Stimulated activated CD4-positive, alpha-beta T cell treated with anti-CD3 and anti-CD28 coated beads, Interleukin-2, amount 100 ng/mL, for 48 hours (primary cell): Measurements from ENCODE around the gene RPUSD1.

ENCODE experiments used
- DNase-seq, 2 donors: peaks; one replicate each; pipeline ENCODE4 v3.0.0-alpha.2; 2020

RPUSD1 gene

DNA sequence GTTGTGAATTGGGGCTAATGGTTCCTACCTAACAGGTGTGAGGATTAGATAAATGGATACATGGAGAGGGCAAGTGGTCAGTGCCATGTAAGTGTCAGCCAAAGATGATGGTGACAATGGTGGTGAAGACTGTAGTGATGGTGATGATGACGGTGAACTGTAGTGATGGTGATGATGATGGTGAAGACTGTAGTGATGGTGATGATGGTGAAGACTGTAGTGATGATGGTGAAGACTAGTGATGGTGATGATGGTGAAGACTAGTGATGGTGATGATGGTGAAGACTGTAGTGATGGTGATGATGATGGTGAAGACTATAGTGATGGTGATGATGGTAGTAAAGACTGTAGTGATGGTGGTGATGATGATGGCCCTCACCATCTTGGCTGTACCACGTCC lies 30.4 kb upstream of the RPUSD1 start:
- no peak for DNase-seq

DNA sequence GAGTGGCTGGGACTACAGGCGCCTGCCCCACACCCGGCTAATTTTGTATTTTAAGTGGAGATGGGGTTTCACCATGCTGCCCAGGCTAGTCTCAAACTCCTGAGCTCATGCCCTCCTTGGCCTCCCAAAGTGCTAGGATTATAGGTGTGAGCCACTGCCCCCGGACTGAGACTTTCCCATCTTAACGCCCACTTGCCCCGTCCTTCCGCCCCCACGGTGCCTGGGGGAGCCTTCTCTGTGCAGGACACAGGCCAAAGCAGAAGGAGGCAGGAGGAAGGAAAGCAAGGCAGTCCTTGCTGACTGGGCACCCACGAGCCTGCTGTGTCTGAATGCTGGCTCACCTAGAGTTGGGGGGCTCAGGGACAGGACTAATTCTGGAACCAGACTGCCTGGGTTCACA lies 30.0 kb upstream of the RPUSD1 start:
- no peak for DNase-seq

DNA sequence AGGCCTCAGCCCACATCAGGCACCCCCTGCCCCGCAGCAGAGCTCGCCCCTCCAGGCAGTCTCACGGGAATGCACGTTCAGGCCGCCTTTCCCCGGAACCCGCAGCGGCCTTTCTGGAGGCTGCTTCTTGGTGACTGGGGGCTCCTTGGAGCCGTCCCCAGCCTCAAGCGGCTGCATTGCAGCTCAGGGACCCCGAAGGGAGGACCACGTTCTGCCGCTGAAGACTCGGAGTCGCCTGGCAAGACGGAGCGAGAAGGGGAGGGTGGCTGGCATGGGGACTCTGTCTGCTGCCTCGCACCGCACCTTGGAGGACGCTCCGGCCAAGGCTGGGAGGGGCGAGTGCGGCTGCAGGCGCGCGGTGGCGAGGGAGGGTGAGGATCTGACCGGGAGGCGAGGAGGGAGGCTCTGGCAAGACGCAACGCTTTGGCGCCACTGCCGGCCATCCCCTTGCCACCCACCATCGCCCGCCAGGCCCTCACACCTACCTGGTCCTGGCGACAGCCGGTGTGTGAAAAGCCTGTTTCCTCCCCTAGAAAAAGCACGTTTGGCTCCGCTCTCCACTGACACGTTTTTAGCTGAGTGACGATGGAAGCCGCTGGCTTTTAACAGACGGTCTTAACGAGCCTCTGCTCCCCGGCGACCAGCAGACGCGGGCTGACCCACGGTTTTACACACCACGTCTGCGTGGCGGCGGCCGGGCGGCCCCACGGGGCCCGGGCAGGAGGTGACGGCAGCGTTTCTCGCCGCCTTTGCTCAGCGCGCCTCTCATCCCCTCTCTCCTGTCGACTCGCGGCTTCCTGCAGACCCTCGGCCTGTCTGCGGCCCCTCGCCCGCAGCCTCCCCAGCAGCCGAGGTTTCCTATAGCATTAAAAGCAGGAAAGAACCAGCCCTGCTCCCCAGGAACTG lies 29.1 kb upstream of the RPUSD1 start:
- DNase-seq: no peak

DNA sequence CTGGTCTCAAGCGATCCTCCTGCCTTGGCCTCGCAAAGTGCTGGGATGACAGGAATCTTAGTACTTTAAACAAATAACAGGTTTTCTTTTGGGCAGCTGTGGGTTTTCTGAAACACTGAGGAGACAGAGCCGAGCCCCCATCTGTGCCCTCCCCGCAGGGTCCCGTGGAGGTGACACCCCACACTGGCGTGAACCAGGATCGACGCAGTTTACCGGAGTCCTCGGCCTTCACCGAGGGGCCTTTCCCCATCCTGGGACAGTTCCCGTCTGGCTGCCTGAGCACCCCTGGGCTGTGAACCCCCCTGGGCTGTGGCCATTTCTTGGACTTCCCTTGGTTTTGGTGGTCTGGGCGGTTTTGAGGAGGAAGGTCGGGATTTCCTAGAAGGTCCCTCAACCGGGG lies 27.7 kb upstream of the RPUSD1 start:
- no peak for DNase-seq

DNA sequence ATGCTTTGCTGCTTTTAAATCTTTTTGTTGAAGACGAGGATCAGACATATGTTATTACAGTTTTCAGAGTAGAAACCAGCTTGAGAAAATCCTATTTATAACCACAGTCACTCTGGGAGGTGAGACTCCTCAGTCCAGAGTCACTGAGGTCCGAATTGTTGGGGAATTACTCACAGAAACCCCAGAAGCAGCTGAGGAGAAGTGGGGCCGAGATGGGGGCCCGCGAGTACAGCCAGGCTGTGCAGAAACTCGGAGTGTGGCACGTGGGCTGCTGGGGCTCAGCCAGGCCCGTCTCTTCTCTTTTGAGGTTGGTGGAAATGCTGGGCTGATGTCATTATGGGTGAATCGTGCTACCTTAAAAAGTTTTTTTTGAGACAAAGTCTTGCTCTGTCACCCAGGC lies 26.8 kb upstream of the RPUSD1 start:
- DNase-seq: no peak

DNA sequence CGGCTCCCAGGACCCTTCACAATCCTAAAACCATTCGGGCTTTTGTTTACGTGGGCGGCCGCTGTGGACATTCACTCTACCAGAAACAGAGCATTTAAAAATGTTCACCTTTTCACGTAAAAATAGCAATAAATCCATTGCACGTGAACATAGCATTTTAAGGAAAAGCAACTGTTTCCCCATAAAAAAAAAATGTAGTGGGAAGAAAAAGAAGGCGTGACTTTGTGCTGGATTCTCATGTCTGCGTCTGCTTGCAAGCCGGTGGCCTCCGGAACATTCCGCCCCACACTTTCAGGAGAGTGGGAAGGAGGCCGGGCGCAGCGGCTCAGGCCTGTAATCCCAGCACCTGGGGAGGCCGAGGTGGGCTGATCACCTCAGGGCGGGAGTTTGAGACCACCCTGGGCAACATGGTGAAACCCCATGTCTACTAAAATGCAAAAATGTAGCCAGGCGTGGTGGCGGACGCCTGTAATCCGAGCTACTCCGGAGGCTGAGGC lies 25.8 kb upstream of the RPUSD1 start:
- DNase-seq: no peak

DNA sequence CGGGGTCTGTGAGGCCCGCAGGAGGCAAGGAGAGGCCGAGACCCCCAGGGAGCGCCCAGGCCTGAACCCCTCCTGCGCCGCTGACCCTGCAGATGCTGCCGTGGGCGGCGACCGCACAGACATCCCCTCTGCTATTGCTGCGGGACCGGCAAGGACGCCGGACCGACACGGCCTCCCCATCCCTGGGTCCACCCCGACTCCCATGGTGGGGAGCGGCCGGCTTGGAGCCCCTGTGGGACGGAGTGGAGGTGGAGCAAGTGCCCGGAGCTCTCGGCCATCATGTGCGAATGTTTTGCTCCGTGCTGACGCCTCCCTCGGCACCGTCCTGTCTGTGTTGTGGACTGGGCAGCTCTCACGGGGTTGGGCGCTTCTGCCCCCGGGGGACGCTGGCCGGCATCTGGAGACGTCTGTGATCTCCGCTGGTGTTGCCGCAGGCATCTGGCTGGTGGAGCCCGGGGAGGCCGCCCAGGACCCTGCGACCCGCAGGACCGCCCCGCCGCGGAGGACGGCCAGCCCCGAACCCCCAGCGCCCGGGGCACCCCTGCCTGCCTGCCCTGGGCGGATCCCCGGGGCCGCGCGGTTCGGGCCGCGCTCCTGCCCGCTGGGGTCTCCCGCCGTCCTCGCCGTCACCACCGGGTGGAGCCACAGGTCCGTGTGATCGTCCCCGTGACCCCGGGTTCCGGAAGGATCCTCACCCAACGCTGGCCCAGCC lies 25.2 kb upstream of the RPUSD1 start:
- peak; percentile 54 to 63 for DNase-seq

DNA sequence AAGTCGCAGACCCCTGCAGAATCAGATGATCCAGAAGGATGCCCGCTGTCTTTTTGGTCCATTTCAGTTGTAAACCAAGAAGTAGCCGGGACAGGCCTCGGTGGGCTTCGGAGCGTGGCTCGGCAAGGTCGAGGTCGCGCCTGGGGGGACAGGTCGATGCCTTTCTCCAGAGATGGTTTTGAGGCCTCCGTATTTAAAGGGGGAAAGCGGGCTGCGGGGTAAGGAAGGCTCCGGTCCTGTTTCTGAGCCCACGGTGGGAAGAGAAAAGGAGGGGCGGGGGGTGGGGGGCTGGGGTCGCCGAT lies 19.9 kb upstream of the RPUSD1 start:
- DNase-seq: no peak

DNA sequence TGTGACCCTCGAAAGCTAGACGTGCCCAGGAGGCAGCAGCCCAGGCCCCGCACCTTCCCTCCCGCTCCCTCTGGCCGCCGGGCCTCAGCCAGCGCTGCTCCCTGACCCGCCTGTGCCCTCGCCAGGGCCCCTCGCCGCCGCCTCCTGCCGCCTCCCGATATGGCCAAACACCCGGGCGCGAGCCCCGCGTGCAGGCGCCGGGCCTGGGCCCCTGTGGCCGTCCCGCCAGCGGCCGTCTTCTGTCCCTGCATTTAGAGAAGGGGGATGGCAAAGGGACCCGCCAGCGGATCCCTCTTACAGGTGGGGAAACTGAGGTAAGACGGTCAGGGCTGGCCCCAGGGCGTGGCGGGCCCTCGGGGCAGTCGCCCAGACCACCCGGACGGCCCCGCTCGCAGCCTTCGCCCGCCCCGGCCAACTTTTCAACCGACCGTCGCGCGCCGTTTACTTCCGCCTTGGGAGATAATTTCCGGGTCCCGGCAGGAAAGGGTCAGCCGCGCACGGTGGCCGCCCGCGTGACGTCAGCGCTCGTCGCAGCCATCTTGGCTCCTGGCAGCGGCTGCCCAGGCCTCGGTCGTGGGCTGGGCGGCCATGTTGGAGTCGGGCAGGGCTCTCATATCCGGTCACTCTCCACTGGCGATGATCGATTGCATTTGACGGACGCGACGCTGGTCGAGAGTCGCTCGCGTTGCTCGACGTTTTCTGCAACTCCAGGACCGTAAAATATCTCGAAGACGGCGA lies 19.3 kb upstream of the RPUSD1 start:
- peak; percentile 78 to 89 for DNase-seq

DNA sequence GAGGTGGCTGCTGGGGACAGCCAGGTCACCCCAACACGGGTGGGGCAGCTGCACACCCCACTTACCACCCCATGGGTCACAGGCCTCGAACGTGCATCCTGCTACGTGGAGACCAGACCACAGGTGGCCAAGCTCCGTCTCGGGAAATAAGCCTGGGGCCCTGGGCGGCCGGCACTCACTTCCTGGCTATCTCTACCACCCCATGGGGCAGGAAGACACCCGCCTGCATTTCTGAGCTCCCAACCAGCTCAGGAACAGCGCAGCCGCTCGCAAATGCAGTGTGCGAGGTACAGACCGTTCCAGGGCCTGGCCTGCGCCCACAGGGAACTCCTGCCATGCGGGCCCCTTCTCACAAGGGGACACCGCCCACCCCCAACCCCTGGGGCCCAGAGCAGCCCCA lies 17.3 kb upstream of the RPUSD1 start:
- DNase-seq: no peak

DNA sequence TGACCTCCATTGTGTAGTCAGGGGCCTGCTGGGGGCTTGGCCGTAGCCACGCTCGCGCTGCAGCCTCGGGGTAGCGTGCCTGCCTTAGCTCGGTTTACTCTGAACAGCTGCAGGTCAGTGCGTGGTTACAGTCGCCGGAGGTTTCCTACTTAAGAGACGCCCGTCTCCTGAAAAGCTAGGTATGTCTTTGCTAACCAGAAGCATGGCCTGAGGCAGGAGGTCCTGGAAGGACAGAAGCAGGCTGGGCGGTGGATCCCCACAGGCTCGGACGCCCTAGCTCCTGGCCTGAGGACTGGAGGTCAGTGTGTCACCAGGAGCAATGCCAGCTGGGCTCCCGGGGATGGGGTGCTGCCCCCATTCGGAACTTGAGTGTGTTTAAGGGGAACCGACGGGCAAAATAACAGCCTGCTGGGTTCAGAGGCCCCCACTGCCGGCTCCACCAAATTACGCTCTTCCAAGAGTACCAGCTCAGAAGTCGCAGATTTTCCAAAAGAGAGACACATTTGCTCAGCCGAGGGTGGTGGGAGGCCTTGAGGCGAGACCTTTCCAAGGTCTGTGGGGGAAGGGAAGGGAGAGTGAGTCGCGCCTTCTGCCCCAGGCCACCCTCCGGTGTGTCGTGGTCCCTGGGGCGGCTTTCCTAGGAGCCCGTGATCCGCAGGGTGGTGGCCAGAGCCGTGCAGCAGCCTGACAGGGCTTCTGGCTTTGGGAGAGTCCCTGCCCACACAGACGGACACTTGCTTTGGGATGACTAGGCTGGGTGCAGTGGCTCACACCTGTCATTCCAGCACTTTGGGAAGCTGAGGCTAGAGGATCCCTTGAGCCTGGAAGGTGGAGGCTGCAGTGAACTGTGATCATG lies 16.2 kb upstream of the RPUSD1 start:
- no peak for DNase-seq

DNA sequence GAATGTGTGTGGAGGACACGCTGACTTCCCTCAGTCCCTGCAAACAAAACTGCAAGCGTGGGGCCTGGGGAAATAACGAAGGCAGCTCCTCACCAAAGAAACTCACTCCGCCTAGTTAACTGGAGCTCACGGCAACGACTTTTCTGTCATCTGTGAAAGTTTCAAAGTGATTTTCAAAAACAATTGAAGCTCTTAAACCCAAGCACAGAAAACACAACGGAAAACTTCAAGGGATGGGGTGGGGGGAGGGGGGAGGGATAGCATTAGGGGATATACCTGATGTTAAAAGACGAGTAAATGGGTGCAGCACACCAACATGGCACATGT lies 15.5 kb upstream of the RPUSD1 start:
- DNase-seq: no peak

DNA sequence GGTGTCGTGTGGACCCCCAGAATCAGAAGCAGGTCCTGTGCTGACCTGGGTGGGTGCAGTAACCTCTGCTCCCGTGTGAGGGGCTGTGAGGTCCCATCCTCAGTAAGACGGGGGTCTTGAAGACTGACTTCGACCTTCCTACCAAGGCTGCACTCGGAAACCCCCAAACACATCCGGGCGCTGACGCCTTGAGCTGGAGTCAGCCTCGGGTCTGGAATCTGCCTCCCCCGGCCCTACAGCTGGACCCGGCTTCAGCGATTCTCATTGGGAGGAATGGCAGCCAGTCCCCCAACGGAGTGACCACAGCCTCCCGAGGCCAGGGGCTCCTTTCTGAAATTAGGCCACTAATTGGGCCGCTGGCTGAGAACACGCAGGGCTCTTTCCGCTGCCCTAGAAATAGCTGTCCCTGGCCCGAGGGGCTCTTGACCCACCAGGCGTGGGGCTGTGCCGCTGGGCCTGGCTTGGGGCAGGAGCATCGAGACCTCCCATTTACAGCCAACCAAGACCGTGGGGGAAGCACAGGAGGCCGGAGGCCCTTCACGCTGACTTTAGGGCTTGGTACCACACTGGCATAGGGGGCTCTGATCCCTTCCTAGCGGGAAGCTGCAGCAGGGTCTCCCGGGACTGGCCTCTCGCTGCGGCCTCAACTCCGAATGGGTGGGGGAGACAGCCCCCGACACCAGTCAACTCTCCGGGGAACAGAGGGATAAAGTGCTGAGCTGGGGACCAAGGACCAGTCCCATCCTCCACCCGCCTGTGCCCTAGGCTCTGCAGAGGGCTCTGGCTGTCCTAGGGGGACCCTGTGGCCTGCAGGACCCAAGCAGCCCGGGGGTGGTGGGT lies 15.0 kb upstream of the RPUSD1 start:
- DNase-seq: no peak

DNA sequence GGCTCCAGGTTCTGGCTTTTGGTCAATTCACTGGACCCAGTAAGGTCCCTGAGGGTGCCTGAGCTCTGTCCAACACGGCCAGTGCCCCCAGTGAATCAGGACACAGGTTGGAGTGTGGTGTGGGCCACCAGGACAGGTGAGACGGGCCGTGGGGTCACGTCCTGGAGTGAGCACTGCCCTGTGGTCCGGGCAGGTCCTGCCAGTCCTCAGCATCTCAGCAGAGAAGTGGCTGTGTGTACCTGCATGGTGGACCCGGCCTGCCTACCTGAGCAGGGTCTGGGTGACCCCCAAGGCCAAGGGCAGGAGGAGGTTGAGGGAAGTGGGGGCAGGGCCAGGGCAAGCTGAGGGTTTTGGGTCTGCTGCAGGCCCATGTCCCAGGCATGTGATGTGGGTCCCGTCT lies 14.3 kb upstream of the RPUSD1 start:
- DNase-seq: no peak

DNA sequence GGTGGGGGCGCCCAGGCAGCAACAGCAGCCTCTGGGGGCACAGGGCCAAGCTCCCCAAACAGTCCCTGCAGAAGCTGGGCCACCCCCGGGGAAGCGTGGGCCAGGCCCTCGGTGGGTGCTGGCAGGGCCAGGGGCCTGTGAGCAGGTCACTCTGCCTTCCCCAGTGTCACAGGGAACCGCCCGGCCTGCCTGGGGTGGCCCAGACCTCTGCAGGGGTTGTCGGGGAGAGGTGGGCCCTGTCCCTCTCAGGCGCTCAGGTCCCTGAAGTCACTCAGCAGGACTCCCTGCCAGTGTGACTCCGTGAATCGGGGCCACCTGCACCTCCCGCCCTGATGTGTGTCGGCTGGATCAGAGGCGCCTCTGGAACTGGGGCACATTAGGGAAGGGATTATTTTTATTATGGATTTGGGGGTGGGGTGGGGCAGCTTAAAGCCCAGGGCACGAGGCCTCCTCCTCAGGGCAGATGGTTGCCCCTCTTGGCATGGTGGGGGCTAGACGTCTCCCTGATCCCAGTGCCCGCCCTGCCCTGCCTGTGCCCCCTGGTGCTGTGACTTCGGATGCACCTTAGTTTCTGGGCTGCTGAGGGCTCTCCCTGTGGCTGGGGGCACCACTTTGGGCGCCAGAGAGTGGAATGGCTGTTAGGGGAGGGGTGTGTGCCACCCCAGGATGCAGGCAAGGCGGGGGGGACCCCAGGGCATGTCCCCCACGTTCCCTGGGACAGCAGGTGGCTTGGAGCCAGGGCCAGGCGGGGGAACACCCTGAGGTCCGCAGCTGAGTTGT lies 13.6 kb upstream of the RPUSD1 start:
- no peak for DNase-seq

DNA sequence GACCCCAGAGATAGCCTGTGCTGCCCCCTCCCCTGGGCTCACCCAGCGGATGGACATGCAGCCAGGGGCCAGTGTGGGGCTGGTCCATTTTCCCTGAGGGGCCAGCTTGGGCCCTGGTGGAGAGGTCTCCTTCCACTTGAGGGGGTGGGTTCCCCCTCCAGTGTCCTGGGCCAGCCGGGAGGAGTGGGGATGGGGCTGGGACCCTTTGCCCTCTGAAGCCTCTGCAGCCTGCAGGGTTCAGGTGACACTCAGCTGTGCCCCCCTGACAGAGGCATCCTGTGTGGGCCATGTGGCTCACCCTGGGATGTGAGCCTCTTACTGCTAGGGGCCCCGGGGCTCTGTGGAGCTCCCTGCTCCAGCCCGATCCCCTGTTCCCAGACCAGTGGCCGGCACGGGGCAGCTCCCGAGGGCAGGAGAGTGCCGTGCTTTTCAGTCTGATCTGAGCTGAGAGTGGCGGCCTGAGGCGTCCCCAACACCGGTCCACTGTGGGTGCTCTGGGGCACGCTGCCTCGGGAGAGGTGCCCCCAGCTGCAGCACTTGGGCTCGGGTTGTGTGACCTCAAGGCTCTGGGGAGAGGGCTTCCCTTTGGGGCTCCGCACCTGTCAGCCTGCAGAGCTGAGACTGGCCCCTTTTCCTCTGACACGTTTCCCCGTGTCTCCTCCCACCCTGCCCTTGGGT lies 12.8 kb upstream of the RPUSD1 start:
- no peak for DNase-seq

DNA sequence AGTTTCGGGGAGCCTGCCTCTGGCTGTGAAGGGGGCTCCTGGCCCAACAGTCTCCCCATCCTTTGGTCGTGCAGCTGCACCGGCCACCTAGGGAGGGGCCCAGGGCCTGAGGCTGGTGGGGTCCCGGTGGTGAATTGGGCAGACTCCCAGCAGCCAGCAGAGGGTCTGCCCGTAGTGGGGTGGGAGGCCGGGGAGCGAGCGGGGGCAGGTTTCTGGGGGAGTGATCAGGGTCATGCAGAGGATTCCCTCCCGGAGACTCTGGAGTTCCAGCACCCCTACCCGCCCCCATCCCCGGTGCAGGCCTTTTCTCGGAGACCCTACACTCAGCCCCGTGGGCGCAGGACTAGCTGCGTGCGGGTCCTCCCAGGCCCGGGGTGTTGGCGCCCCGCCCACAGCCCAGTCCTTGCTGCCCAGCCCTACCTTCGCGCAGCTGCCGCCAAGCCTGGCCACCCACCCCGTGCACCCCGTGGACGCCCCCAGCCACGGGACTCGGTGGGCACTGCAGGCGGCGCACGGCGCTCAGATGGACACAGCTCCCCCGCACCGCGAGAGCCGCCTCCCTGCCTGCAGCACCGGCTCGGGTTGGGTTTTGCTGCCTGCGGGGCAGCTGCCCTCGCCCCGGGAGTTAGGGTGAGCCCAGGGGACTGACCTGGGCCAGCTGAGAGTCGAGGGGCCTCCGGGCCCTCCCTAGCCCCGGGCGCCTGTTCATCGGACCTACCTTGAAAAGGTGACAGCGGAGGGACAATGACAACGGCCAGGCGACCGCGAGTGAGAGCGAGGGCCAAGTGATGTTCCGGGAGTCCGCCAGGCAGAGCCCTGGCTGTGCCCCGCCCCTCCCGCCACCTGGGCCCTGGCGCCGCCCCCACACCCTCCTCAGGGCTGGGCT lies 12.0 kb upstream of the RPUSD1 start, which contains the start of gene GNG13:
TSS of gene GNG13 (minus strand) at position 787 of the 886 bp plus-strand sequence. CDS start 1,657 bp downstream, outside the sequence.
- no peak for DNase-seq

DNA sequence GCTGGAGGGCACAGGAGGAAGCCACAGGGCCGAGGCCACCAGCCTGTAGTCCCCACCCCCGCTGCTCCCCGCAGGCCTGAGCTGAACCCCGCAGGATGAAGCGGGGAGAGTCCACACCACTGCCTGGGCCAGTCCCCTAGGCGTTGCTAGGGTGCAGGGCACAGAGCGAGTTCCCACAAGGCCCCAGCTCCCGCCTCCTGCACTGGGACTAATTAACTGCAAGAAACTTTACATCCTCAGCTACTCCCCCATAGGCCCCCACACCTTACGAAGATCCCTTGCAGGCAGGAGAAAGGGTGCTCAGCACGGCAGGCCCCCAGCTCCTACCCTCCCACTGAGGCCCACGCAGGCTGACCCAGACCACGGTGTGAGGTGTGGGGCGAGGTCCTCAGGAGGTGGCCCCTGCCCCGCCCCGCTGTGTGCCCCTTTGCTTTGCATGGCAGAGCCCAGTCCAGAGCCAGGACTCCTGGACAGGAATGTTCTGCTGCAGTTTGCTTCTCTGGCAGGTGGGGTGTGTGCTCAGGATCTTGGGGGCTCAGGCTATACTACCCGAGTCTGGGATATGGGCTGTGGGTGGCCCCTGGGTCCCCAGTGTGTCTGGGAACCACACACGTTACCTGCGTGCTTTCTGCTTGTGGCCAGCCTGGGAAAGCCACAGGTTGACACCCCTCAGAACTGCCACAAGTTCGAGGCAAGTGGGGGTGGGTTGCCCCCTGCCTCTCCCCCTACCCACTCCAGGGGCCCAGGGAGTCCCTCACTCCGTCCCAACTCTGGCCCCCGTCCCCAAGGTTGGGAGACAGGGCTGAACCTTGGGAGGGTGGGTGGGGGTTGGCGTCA lies 11.1 kb upstream of the RPUSD1 start:
- no peak for DNase-seq
